GM23338 (cell line): Measurements from ENCODE around the gene CRYBG1.
A peak's percentile ranks its signal among the peaks of the same experiment; 100 is the strongest.

Experiments
- CREB1 ChIP-seq: fragments of 250-450 bp; sonication (Bioruptor Pico); IDR thresholded peaks from 2 replicates; pipeline ENCODE4 v1.5.0; 2020; ENCODE audit warnings: low read depth, mild to moderate bottlenecking, moderate library complexity
- CTCF ChIP-seq, 2 experiments: fragments of 200-600 bp in 1 of 2; sonication (generic) in 1 of 2; conservative IDR thresholded peaks; 2 replicates each; pipeline versions ENCODE4 v1.5.1 to v1.6.1; 2016 to 2017; ENCODE audit warnings: antibody characterized with exemption in 2 of 2, low read depth in 2 of 2, mild to moderate bottlenecking in 2 of 2, moderate library complexity in 1 of 2
- EZH2 ChIP-seq: fragments of 200-600 bp; sonication (generic); IDR thresholded peaks from one replicate; pipeline ENCODE4 v1.8.0; 2017; ENCODE audit warnings: antibody characterized with exemption, mild to moderate bottlenecking, low read depth; ENCODE audit not compliant: unreplicated experiment
- EZH2phosphoT487 ChIP-seq: fragments of 200-600 bp; sonication (generic); IDR thresholded peaks from one replicate; pipeline ENCODE4 v1.8.1; 2018; ENCODE audit warnings: antibody characterized with exemption; ENCODE audit not compliant: unreplicated experiment
- POLR2AphosphoS5 ChIP-seq: IDR thresholded peaks from 2 replicates; pipeline ENCODE4 v1.6.1; 2016; ENCODE audit warnings: antibody characterized with exemption, low read depth
- REST ChIP-seq: IDR thresholded peaks from one replicate; pipeline ENCODE4 v1.6.1; 2018; ENCODE audit warnings: antibody characterized with exemption; ENCODE audit not compliant: unreplicated experiment
- ZNF114 ChIP-seq: fragments of 250-450 bp; sonication (Bioruptor Pico); IDR thresholded peaks from 2 replicates; pipeline ENCODE4 v1.5.0; 2020; ENCODE audit warnings: mild to moderate bottlenecking, moderate library complexity
- ZNF331 ChIP-seq: fragments of 250-450 bp; sonication (Bioruptor Pico); IDR thresholded peaks from 2 replicates; pipeline ENCODE4 v1.5.0; 2020; ENCODE audit warnings: low read depth, mild to moderate bottlenecking, moderate library complexity
- ZNF462 ChIP-seq: fragments of 250-450 bp; sonication (Bioruptor Pico); IDR thresholded peaks from 2 replicates; pipeline ENCODE4 v1.5.0; 2020; ENCODE audit warnings: mild to moderate bottlenecking, moderate library complexity

GRCh38 chr6:106614592-106615257, 254.2 kb downstream of the CRYBG1 start:
- peak; percentile 33; the same call in 1 of the 2 replicates for TF ChIP-seq POLR2AphosphoS5
- no peak for TF ChIP-seq CTCF (conservative IDR thresholded peaks at IDR 0.05; ENCODE audit: low read depth in 2 of 2)
- TF ChIP-seq EZH2 = no peak
- no peak for TF ChIP-seq REST
- TF ChIP-seq EZH2phosphoT487 = no peak
- no peak for TF ChIP-seq ZNF331 (CRISPR knock-in tag)
- TF ChIP-seq CREB1 = no peak
- peak; percentile 96 for TF ChIP-seq ZNF462 (CRISPR knock-in tag)
- no peak; the same call in 1 of the 2 replicates for TF ChIP-seq ZNF114 (CRISPR knock-in tag)
